Activated CD4-positive, alpha-beta T cell treated with anti-CD3 and anti-CD28 coated beads, Interleukin-10, Interleukin-2, amounts not matched to agents 100 ng/mL and 50 ng/mL, durations not matched to agents 16 hours and 8 hours (primary cell): ENCODE data around the gene MAP3K2.
"Not testable (repeated sequence)": the region's sequence is repeated elsewhere in the genome, so short reads cannot be mapped to it uniquely, and the experiment has no call there.

Experiments used
- DNase-seq: peaks from one replicate; pipeline ENCODE4 v3.0.0-alpha.2; 2020

The MAP3K2 gene

DNA sequence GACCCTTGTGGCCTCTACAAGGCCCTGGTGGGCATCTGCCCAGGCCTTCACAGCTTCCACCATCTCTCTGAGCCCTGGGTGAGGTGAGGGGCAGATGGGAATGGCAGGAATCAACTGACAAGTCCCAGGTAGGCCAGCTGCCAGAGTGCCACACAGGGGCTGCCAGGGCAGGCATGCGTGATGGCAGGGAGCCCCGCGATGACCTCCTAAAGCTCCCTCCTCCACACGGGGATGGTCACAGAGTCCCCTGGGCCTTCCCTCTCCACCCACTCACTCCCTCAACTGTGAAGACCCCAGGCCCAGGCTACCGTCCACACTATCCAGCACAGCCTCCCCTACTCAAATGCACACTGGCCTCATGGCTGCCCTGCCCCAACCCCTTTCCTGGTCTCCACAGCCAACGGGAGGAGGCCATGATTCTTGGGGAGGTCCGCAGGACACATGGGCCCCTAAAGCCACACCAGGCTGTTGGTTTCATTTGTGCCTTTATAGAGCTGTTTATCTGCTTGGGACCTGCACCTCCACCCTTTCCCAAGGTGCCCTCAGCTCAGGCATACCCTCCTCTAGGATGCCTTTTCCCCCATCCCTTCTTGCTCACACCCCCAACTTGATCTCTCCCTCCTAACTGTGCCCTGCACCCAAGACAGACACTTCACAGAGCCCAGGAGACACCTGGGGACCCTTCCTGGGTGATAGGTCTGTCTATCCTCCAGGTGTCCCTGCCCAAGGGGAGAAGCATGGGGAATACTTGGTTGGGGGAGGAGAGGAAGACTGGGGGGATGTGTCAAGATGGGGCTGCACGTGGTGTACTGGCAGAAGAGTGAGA lies 32.5 kb upstream of the MAP3K2 start:
- no peak for DNase-seq

DNA sequence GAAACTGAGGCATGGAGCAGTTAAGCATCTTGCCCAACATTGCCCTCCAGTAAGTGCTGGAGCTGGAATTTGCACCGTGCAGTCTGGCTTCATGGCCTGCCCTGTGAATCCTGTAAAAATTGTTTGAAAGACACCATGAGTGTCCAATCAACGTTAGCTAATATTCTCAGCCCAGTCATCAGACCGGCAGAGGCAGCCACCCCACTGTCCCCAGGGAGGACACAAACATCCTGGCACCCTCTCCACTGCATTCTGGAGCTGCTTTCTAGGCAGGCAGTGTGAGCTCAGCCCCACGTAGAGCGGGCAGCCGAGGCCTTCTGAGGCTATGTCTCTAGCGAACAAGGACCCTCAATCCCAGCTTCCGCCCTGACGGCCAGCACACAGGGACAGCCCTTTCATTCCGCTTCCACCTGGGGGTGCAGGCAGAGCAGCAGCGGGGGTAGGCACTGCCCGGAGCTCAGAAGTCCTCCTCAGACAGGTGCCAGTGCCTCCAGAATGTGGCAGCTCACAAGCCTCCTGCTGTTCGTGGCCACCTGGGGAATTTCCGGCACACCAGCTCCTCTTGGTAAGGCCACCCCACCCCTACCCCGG lies 31.8 kb upstream of the MAP3K2 start:
- DNase-seq: no peak

DNA sequence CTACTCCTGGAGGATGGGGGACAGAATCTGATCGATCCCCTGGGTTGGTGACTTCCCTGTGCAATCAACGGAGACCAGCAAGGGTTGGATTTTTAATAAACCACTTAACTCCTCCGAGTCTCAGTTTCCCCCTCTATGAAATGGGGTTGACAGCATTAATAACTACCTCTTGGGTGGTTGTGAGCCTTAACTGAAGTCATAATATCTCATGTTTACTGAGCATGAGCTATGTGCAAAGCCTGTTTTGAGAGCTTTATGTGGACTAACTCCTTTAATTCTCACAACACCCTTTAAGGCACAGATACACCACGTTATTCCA lies 31.3 kb upstream of the MAP3K2 start:
- no peak for DNase-seq

DNA sequence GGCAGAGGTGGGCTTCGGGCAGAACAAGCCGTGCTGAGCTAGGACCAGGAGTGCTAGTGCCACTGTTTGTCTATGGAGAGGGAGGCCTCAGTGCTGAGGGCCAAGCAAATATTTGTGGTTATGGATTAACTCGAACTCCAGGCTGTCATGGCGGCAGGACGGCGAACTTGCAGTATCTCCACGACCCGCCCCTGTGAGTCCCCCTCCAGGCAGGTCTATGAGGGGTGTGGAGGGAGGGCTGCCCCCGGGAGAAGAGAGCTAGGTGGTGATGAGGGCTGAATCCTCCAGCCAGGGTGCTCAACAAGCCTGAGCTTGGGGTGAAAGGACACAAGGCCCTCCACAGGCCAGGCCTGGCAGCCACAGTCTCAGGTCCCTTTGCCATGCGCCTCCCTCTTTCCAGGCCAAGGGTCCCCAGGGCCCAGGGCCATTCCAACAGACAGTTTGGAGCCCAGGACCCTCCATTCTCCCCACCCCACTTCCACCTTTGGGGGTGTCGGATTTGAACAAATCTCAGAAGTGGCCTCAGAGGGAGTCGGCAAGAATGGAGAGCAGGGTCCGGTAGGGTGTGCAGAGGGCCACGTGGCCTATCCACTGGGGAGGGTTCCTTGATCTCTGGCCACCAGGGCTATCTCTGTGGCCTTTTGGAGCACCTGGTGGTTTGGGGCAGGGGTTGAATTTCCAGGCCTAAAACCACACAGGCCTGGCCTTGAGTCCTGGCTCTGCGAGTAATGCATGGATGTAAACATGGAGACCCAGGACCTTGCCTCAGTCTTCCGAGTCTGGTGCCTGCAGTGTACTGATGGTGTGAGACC lies 30.7 kb upstream of the MAP3K2 start, which contains the start of gene PROC:
Gene PROC, plus strand, starts transcription at position 128 of the 812 bp plus-strand sequence. CDS start 1,516 bp downstream, outside the sequence.
- no peak for DNase-seq

DNA sequence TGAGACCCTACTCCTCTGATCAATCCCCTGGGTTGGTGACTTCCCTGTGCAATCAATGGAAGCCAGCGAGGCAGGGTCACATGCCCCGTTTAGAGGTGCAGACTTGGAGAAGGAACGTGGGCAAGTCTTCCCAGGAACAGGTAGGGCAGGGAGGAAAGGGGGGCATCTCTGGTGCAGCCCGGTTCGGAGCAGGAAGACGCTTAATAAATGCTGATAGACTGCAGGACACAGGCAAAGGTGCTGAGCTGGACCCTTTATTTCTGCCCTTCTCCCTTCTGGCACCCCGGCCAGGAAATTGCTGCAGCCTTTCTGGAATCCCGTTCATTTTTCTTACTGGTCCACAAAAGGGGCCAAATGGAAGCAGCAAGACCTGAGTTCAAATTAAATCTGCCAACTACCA lies 29.6 kb upstream of the MAP3K2 start:
- no peak for DNase-seq

DNA sequence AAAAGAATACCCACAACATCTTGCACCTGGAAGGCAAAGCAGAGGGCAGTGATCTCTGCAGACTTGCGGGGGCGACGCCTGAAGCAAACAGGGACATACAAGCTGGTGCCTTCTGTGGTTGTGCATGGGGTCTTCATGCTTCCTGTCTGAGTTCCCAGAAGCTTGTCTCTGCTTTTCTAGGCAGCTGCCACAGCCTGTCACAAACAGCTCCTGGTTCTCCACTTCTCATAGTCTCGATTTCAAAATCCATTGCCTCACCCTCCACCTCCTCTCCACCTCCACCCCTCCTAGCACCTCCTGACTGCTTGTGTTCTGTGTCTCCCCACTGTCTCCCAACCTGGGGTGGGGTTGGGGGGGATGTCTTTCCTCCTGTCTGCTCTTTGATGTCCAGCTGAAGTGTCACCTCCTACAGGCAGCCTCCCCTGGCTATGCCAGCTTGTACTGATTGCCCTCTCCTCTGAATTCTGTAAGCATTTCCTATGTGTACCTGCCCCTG lies 28.8 kb upstream of the MAP3K2 start:
- no peak for DNase-seq

DNA sequence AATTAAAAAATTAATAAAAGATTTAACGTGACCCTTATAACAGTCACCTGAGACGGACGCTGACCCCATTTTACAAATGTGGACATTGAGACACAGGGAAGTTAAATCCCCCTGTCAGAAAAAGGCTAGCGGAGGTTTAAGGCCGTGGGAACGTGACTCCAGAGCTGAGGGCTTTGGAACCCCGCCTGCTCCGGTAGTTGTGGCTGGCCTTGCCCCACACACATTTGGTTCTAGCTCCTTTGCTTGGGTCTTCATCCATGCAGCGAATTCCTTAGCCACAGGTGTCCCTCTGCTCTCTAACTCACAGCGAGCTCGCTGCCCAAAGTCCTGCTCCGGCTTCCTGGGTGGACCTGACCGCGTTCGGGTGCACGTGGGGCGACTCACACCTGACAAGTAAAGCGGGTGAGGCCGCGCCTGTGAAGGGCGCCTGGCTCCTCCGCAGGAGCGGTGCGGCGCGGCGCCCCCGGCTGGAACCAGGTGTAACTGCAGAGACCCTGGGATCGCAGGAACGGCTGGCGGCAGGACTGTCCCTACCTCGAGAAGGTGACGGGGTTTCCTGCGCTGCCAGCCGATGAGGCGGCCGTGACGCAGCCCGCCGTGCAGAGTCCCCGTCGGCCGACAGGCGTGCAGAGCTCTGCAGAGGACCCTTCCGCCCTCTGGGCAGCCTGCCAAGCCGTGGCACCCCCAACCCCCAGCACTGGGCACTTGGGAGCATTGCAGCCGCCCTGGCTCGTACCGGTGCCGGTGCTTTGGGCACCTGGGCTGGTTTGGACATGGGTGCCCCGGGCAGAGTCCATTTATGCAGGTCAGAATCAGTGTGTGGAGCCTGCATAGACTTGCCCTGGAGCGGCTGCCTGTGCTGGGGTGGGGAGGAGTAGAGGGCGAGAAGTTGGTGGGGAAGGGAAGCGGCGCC lies 28.1 kb upstream of the MAP3K2 start:
- DNase-seq: peak; percentile 85

DNA sequence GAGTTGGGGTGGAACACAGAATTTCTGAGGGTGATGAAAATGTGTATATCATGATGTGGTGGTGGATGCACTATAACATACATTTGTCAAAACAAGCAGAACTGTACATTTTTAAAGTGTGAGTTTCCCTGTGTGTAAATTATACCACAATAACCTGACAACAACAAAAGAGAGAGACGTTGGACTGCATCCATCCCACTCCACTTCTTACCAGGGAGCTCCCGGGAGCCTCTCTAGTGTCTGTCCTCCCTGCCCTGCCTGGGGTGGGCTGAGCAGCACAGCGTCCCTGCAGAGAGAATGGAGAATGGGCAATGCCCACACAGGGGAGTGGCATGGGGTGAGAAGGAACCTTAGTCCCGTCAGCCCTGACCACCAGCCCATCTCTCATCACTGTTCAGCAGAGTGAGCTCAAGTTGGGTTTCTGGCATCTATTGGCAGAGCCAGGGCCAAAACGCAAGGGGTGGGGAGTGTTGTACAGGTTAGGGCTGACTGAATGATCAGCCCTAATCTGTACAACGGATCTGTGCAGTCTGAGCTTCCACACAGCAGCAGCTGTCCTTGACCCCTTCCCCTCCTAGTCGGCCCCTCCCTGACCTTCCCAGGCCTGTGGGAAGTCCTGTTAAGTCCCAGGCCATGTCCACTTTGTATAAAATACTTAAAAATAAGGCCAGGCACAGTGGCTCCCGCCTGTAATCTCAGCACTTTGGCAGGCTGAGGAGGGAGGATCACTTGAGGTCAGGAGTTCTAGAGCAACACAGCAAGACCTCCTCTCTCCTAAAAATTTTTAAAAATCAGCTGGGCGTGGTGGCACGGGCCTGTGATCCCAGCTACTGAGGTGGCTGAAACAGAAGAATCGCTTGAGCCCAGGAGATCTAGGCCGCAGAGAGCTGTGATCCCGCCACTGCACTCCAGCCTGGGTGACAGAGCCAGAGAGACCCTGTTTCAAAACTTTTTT lies 27.1 kb upstream of the MAP3K2 start:
- no peak for DNase-seq

DNA sequence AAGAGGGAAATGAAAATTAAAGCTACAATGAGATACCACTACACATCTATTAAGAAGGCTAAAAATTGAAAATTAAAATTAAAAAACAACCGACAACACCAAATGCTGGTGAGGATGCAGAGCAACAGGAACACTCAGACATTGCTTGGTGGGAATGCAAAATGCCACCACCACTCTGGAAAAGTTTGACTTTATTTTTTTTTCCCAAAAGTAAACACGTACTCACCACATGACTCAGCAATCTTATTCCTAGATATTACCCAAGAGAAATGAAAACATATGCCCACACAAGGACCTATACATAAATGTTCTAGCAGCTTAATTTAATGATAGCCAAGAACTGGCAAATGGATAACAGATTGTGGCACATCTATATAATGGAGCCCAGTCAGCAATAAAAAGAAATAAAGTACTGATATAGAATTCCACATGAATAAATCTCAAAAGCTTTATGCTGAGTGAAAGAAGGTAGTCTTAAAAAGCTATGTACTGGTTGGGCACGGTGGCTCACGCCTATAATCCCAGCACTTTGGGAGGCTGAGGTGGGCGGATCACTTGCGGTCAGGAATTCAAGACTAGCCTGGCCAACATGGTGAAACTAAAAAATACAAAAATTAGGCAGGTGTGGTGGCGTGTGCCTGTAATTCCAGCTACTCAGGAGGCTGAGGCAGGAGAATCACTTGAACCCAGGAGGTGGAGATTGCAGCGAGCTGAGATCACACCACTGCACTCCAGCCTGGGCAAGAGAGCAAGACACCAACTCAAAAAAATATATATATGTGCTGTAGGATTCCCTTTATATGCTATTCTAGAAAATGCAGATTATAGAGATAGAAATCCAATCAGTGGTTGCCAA lies 26.2 kb upstream of the MAP3K2 start:
- no peak for DNase-seq

DNA sequence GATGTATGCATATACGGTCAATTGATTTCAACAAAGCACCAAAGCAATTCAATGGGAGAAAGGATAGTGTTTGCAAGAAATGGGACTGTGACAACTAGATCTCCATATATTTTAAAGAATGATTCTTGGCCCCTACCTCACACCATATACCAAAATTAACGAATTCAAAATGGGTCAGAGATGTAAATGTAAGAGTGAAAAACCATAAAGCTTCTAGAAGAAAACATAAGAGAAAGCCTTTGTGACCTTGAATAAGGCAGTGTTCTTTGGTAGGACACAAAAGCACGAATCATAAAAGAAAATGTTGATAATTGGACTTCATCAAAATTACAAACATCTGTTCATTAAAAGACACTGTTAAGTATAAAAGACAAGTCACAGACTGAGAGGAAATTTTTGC lies 25.4 kb upstream of the MAP3K2 start:
- DNase-seq: no peak

DNA sequence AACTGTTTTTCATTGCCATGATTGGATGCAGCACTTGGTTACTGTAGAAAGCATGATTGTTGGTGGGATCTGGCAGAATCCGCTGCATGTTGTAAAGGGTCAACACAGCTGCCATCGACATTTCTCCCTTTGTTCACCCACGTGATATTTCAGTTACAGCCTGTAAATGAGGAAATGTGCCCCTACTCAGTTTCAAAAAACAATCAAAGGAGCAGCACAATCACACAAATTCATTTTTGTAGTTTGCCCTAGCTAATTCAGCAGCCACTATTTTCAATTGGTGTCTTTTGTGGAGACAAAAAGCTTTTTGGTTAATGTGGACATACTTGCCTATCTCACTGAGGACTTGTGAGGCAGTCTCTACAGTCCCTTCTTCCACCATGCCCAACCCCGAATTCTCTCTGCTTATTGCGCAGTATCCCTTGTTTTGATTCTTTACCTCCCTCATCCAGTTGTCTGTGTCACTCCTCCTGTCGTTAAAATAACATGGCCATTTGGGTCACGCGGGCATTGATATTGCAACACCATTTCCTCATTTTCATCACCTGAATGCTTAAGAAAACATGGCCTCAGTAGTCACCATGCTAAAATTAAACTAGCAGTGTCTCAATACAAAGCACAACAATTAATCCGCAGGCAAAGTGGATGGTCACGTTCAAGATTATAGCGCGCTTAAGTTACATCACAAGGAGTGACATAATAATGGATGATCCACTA lies 24.0 kb upstream of the MAP3K2 start:
- DNase-seq: no peak

DNA sequence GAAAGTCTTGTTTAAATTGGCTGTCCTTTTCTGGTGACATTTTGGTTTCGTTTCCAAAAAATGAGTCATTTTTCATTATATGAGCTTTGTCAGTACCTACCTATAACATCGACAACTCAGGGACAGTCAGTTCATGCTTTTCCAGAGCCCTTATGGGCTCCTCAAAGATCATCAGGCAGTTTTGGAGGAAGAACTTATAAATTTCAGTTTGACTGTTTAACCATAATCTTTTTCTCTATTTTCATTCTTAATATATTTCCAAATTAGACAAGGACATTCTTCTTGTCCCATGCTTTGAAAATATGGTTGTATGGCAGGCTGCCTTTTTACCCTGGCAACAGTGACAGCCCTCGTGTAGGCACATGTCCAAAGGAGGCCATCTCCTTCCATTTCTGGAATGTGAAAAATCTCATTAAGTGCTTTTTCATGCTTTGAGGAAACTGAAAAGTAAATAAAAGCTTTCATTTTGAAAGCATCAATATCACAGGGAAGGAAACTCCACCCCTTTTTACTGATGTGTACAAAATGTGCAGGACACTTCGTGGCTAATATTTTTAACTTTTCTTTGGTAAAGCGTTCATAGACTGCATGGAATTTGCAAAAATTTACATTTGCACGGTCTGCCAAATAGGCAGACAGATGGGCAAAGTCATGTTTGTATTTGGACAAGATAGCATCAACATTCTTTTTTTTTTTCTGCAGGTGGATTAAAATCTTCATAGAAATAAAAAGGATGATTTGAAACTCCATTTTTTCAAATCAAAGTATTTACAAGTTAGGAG lies 23.3 kb upstream of the MAP3K2 start:
- DNase-seq: peak; percentile 86

DNA sequence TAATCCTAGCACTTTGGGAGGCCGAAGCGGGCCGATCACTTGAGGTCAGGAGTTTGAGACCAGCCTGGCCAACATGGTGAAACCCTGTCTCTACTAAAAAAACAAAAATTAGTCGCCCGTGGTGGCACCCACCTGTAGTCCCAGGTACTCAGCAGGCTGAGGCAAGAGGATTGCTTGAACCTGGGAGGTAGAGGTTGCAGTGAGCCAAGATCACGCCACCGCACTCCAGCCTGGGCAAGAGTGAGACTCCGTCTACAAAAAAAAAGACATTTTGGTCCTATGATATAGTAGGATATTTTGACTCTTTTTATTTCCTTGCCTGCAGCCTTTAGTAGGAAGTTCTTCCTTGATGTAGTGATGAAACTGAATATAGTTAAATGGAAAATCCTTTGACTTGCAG lies 21.9 kb upstream of the MAP3K2 start:
- not testable (repeated sequence) for DNase-seq

DNA sequence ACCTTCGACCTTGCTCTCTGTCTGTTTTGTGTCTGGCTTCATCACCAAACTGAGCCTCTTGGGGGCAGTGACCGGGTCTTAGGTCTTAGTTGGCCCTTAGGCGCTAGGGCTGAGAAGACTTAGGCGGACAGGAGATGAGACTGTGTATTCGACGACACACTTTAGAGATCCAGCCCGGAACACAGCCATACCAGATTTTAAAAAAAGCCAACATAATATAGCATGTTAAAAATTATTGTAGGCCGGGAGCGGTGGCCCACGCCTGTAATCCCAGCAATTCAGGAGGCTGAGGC lies 21.0 kb upstream of the MAP3K2 start:
- DNase-seq: no peak

DNA sequence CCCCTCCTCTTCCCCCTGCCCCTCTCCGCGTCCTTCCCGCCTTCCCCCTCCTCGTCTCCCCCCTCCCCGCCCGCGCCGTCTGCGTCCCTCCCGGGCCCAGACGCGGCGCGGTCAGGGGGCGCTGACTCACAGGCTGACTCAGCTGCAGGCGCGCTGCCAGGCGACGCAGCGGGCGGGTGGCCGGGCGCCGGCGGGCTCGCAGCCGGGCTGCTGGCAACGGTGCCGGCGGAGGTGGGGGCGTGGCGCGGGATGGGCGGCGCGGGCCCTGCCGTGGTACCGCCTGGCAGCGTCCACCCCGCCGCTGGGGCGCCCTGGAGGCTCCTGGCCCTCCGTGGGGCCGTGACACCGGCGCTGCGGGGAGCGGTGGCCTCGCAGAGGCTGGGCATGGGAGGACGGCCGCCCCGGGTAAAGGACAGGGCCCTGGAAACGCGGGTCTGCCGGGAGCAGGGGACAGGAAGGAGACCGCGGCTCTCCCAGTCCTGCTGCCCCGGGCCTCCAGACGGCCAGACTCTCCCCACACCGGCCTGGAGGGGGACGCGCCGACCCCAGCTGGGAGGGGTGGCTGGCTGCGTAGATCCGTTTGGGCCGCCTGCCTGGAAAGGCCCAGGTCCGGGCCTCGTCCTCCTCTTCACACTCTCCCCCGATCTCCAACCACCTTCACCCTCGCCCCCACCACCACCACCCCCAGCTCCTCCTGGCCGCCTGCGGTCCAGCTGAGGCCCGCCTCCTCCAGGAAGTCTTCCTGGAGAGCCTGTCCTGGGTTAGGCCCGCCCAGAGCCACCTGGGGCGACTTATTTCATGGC lies 20.4 kb upstream of the MAP3K2 start:
- peak; percentile 92 for DNase-seq

DNA sequence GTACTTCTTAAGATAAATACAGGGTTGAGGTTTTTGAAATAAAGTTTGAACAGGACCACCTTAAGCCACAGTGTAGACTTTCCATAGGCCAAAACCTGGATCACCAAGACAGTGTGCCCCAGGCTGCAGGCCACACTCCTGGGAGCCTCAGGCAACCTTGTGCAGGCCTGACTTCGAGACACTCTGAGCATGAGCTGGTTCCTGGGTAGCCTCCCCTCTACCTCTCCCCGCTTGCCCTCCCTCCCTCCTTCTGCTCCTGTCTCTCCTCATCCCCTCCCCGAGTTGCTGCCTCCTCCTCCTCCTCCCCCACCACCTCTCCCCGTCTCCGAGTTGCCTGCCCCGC lies 19.9 kb upstream of the MAP3K2 start:
- no peak for DNase-seq

DNA sequence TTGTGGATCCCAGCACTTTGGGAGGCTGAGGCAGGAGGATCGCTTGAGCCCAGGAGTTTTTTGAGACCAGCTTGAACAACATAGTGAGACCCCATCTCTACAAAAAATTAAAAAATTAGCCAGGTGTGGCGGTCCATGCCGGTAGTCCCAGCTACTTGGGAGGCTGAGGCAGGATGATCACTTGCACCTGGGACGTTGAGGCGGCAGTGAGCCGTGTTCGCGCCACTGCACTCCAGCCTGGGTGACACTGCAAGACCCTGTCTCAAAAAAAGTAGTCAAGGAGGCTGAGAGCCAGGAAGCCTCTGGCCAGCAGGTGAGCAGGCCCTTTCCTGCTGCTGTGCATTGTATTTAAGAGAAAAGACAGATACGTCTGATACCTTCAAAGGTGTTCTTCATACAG lies 19.3 kb upstream of the MAP3K2 start:
- DNase-seq: no peak

DNA sequence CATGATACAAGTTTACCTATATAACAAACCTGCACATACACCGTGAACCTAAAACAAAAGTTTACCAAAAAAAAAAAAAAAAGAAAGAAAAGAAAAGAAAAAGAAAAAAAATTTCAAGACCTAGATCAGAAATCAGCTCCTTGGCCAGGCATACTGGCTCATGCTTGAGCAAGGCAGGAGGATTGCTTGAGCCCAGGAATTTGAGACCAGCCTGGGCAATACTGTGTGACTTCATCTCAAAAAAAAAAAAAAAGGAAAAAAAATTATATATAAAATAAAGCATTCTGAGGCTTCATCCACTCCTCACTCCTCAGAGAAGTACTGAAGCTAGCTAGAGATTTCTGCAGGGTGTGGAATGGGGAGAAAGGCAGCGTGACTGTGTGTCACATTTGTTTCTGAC lies 18.7 kb upstream of the MAP3K2 start:
- no peak for DNase-seq

DNA sequence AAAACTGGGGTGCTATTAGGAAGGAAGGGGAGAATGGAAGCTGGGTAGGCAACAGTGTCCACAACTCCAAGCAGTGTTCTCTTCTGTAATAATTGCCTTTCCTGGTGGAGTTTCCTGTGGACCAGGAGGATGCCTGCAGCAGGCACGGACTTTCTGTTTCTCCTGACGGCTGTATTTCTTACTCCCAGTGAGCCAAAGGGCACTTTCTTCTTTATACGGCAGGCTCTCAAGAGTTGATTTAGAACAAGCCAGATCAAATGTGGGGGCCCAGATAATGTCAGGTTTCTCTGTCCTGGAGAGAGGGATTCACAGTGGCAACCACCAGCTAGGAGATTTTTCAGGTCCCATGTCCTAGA lies 17.5 kb upstream of the MAP3K2 start:
- no peak for DNase-seq
